ENCODE data around the gene NAPA. TPM values are rescaled to one million over a fixed set of nuclear protein-coding genes. Genes with fewer than 3 reads are reported as not detected.
A peak's percentile ranks its signal among the peaks of the same experiment; 100 is the strongest.

NAPA gene
- polyA plus RNA-seq, 4 donors = 76.4 to 119 (median 107) TPM

- Histone ChIP-seq H3K4me3 (ENCODE audit: low read depth in 1 of 3, low read length in 3 of 3) (peak overlapping the region in 1 of 3 donors; percentile 3), H3K27me3 (ENCODE audit: control insufficient read depth in 3 of 3, insufficient read depth in 3 of 3, low read length in 3 of 3) (peaks cover 0 to 34% (median 0%) of the 10 kb centered on the region in 3 donors), H3K36me3 (ENCODE audit: control insufficient read depth in 3 of 3, insufficient read depth in 2 of 3, low read depth in 1 of 3, low read length in 3 of 3) (no peaks in the 10 kb centered on the region), H3K27ac (ENCODE audit: low read depth in 1 of 3, low read length in 2 of 3) (no peak overlapping the region), H3K9me3 (ENCODE audit: control insufficient read depth in 2 of 2, insufficient read depth in 1 of 2, low read depth in 1 of 2, low read length in 1 of 2) (no peaks in the 10 kb centered on the region), H3K4me1 (ENCODE audit: control insufficient read depth in 3 of 3, insufficient read depth in 2 of 3, low read depth in 1 of 3, low read length in 2 of 3) (no peaks in the 10 kb centered on the region)
- DNase-seq = no peak
- no peak for FAIRE-seq
- 28 to 40% (median 35%) methylated on average over 62 to 75 of the region's 75 CpGs for WGBS, 3 donors
Measured at GRCh38 chr19:47545061-47545948, 30.4 kb upstream of the NAPA start.

DNA sequence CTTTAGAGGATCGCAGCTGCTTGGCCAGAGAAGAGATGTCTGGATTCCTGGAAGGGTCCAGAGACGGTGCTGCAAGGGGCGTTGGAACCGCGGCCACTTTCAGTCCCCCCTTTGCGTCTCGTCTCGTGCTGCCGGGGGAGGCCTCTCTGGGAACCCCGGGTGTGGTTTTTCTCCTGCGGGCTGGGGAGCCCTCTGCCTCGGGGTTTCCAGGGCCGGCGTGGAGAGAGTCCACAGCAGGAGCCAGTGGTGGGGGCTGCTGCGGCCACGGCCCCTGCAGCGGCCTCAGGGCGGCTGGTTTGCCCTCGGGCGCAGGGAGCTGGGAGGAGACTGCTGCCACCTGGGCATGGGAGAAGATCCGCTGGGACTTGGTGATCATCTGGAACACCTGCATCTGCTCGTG lies 29.6 kb upstream of the NAPA start:
- no peak for FAIRE-seq

DNA sequence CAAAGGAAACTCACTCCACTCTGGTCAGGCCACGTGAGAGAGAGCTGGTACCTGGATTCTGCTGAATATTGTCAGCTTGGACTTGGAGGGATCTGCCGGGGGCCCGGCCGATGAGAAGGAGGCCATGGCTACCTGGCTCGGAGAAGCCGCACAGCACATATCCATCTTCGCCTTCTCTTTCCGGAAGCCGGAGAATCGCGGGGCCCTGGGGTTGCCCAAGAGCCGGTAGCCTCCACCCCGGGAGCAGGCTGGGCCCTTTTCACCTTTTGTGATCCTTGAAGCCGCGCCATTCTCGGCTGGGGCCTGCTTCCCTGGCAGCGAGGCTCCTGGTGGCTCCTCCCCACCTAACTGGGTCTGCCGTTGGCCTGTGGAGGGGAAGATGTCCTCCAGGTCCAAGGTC lies 29.2 kb upstream of the NAPA start:
- no peaks in the 10 kb centered on the region for H3K36me3 ChIP-seq (ENCODE audit: control insufficient read depth in 3 of 3, insufficient read depth in 2 of 3, low read depth in 1 of 3, low read length in 3 of 3)
- no peak overlapping the region for H3K4me3 ChIP-seq (ENCODE audit: low read depth in 1 of 3, low read length in 3 of 3)
- H3K4me1 ChIP-seq (ENCODE audit: control insufficient read depth in 3 of 3, insufficient read depth in 2 of 3, low read depth in 1 of 3, low read length in 2 of 3) = no peaks in the 10 kb centered on the region
- DNase-seq = no peak
- H3K9me3 ChIP-seq (ENCODE audit: control insufficient read depth in 2 of 2, insufficient read depth in 1 of 2, low read depth in 1 of 2, low read length in 1 of 2) = no peaks in the 10 kb centered on the region
- H3K27ac ChIP-seq (ENCODE audit: low read depth in 1 of 3, low read length in 2 of 3) = no peak overlapping the region
- peaks cover 0 to 34% (median 0%) of the 10 kb centered on the region in 3 donors for H3K27me3 ChIP-seq (ENCODE audit: control insufficient read depth in 3 of 3, insufficient read depth in 3 of 3, low read length in 3 of 3)
- FAIRE-seq = no peak
- 75 to 92% (median 78%) methylated on average over 14 to 18 of the region's 18 CpGs for WGBS, 3 donors

More for the DNA sequence above, 29.6 kb upstream of the NAPA start:
- no peak overlapping the region for H3K4me3 ChIP-seq (ENCODE audit: low read depth in 1 of 3, low read length in 3 of 3)
- H3K4me1 ChIP-seq (ENCODE audit: control insufficient read depth in 3 of 3, insufficient read depth in 2 of 3, low read depth in 1 of 3, low read length in 2 of 3) = no peaks in the 10 kb centered on the region
- WGBS, 3 donors = 69 to 86% (median 69%) methylated on average over 17 to 22 of the region's 22 CpGs
- no peaks in the 10 kb centered on the region for H3K9me3 ChIP-seq (ENCODE audit: control insufficient read depth in 2 of 2, insufficient read depth in 1 of 2, low read depth in 1 of 2, low read length in 1 of 2)
- no peaks in the 10 kb centered on the region for H3K36me3 ChIP-seq (ENCODE audit: control insufficient read depth in 3 of 3, insufficient read depth in 2 of 3, low read depth in 1 of 3, low read length in 3 of 3)
- H3K27me3 ChIP-seq (ENCODE audit: control insufficient read depth in 3 of 3, insufficient read depth in 3 of 3, low read length in 3 of 3) = peaks cover 0 to 34% (median 0%) of the 10 kb centered on the region in 3 donors
- no peak for DNase-seq
- no peak overlapping the region for H3K27ac ChIP-seq (ENCODE audit: low read depth in 1 of 3, low read length in 2 of 3)

DNA sequence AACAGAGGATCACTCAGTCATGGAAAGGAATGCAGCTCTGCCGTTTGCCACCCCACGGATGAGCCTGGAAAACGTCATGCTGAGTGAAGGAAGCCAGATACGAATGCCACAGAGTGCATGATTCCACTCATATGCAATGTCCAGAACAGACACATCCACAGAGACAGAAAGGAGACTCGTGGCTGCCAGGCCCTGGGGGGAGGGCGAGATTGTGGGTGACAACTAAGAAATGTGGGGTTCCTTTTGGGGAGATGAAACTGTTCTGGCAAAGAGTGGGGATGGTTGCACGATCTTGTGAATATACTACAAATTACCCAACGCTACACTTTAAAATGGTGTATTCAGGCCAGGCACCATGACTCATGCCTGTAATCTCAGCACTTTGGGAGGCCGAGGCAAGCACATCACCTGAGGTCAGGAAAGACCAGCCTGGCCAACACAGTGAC lies 27.2 kb upstream of the NAPA start:
- H3K27ac ChIP-seq (ENCODE audit: low read depth in 1 of 3, low read length in 2 of 3) = no peak overlapping the region
- no peaks in the 10 kb centered on the region for H3K9me3 ChIP-seq (ENCODE audit: control insufficient read depth in 2 of 2, insufficient read depth in 1 of 2, low read depth in 1 of 2, low read length in 1 of 2)
- DNase-seq = no peak
- peaks cover 0 to 28% (median 0%) of the 10 kb centered on the region in 3 donors for H3K27me3 ChIP-seq (ENCODE audit: control insufficient read depth in 3 of 3, insufficient read depth in 3 of 3, low read length in 3 of 3)
- H3K4me1 ChIP-seq (ENCODE audit: control insufficient read depth in 3 of 3, insufficient read depth in 2 of 3, low read depth in 1 of 3, low read length in 2 of 3) = no peaks in the 10 kb centered on the region
- WGBS, 3 donors = 71 to 86% (median 82%) methylated on average over 9 of the region's 9 CpGs
- no peak for FAIRE-seq
- no peaks in the 10 kb centered on the region for H3K36me3 ChIP-seq (ENCODE audit: control insufficient read depth in 3 of 3, insufficient read depth in 2 of 3, low read depth in 1 of 3, low read length in 3 of 3)
- no peak overlapping the region for H3K4me3 ChIP-seq (ENCODE audit: low read depth in 1 of 3, low read length in 3 of 3)

GRCh38 chr19:47541518-47541917 lies 26.7 kb upstream of the NAPA start:
- FAIRE-seq (no peak), DNase-seq (peak in 1 of 2 donors; percentile 16)
- Histone ChIP-seq H3K27ac (ENCODE audit: low read depth in 1 of 3, low read length in 2 of 3) (peak overlapping the region in 1 of 3 donors; percentile 36), H3K4me1 (ENCODE audit: control insufficient read depth in 3 of 3, insufficient read depth in 2 of 3, low read depth in 1 of 3, low read length in 2 of 3) (no peaks in the 10 kb centered on the region), H3K4me3 (ENCODE audit: low read depth in 1 of 3, low read length in 3 of 3) (no peak overlapping the region), H3K36me3 (ENCODE audit: control insufficient read depth in 3 of 3, insufficient read depth in 2 of 3, low read depth in 1 of 3, low read length in 3 of 3) (no peaks in the 10 kb centered on the region), H3K27me3 (ENCODE audit: control insufficient read depth in 3 of 3, insufficient read depth in 3 of 3, low read length in 3 of 3) (peaks cover 0 to 24% (median 0%) of the 10 kb centered on the region in 3 donors), H3K9me3 (ENCODE audit: control insufficient read depth in 2 of 2, insufficient read depth in 1 of 2, low read depth in 1 of 2, low read length in 1 of 2) (no peaks in the 10 kb centered on the region)
- WGBS, 3 donors = 52 to 64% (median 58%) methylated on average over 6 of the region's 6 CpGs

- FAIRE-seq (no peak), DNase-seq (no peak)
- 59 to 78% (median 72%) methylated on average over 4 of the region's 4 CpGs for WGBS, 3 donors
- Histone ChIP-seq H3K27me3 (ENCODE audit: control insufficient read depth in 3 of 3, insufficient read depth in 3 of 3, low read length in 3 of 3) (peaks cover 0 to 19% (median 0%) of the 10 kb centered on the region in 3 donors), H3K4me3 (ENCODE audit: low read depth in 1 of 3, low read length in 3 of 3) (no peak overlapping the region), H3K27ac (ENCODE audit: low read depth in 1 of 3, low read length in 2 of 3) (no peak overlapping the region), H3K9me3 (ENCODE audit: control insufficient read depth in 2 of 2, insufficient read depth in 1 of 2, low read depth in 1 of 2, low read length in 1 of 2) (no peaks in the 10 kb centered on the region), H3K4me1 (ENCODE audit: control insufficient read depth in 3 of 3, insufficient read depth in 2 of 3, low read depth in 1 of 3, low read length in 2 of 3) (no peaks in the 10 kb centered on the region), H3K36me3 (ENCODE audit: control insufficient read depth in 3 of 3, insufficient read depth in 2 of 3, low read depth in 1 of 3, low read length in 3 of 3) (no peaks in the 10 kb centered on the region)
Measured at GRCh38 chr19:47540748-47541147, 25.9 kb upstream of the NAPA start.

GRCh38 chr19:47539747-47540311 lies 25.0 kb upstream of the NAPA start:
- peaks cover 0 to 4% of the 10 kb centered on the region in 2 donors for H3K9me3 ChIP-seq (ENCODE audit: control insufficient read depth in 2 of 2, insufficient read depth in 1 of 2, low read depth in 1 of 2, low read length in 1 of 2)
- 57 to 75% (median 66%) methylated on average over 10 to 12 of the region's 12 CpGs for WGBS, 3 donors
- no peak for DNase-seq
- no peak for FAIRE-seq
- no peak overlapping the region for H3K4me3 ChIP-seq (ENCODE audit: low read depth in 1 of 3, low read length in 3 of 3)
- H3K36me3 ChIP-seq (ENCODE audit: control insufficient read depth in 3 of 3, insufficient read depth in 2 of 3, low read depth in 1 of 3, low read length in 3 of 3) = no peaks in the 10 kb centered on the region
- H3K4me1 ChIP-seq (ENCODE audit: control insufficient read depth in 3 of 3, insufficient read depth in 2 of 3, low read depth in 1 of 3, low read length in 2 of 3) = no peaks in the 10 kb centered on the region
- peaks cover 0 to 10% (median 0%) of the 10 kb centered on the region in 3 donors for H3K27me3 ChIP-seq (ENCODE audit: control insufficient read depth in 3 of 3, insufficient read depth in 3 of 3, low read length in 3 of 3)
- no peak overlapping the region for H3K27ac ChIP-seq (ENCODE audit: low read depth in 1 of 3, low read length in 2 of 3)

GRCh38 chr19:47538812-47539211 lies 23.9 kb upstream of the NAPA start:
- DNase-seq (no peak), FAIRE-seq (no peak)
- no peak overlapping the region for H3K4me3 ChIP-seq (ENCODE audit: low read depth in 1 of 3, low read length in 3 of 3)
- H3K27me3 ChIP-seq (ENCODE audit: control insufficient read depth in 3 of 3, insufficient read depth in 3 of 3, low read length in 3 of 3) = no peaks in the 10 kb centered on the region
- no peak overlapping the region for H3K27ac ChIP-seq (ENCODE audit: low read depth in 1 of 3, low read length in 2 of 3)
- H3K36me3 ChIP-seq (ENCODE audit: control insufficient read depth in 3 of 3, insufficient read depth in 2 of 3, low read depth in 1 of 3, low read length in 3 of 3) = no peaks in the 10 kb centered on the region
- WGBS, 3 donors = 85 to 87% (median 86%) methylated on average over 5 of the region's 5 CpGs
- H3K9me3 ChIP-seq (ENCODE audit: control insufficient read depth in 2 of 2, insufficient read depth in 1 of 2, low read depth in 1 of 2, low read length in 1 of 2) = peaks cover 0 to 4% of the 10 kb centered on the region in 2 donors
- no peaks in the 10 kb centered on the region for H3K4me1 ChIP-seq (ENCODE audit: control insufficient read depth in 3 of 3, insufficient read depth in 2 of 3, low read depth in 1 of 3, low read length in 2 of 3)
